Measurements from ENCODE around the gene PSG7. TPM values are rescaled to one million over a fixed set of nuclear protein-coding genes. Genes with fewer than 3 reads are reported as not detected.
"Not testable (repeated sequence)": the region's sequence is repeated elsewhere in the genome, so short reads cannot be mapped to it uniquely, and the experiment has no call there.

The PSG7 gene
- total and polyA plus RNA-seq, 2 of the 13 experiments (the other 11 are each of a cell fraction or from before 2014, with no cell fraction given): not detected

DNA sequence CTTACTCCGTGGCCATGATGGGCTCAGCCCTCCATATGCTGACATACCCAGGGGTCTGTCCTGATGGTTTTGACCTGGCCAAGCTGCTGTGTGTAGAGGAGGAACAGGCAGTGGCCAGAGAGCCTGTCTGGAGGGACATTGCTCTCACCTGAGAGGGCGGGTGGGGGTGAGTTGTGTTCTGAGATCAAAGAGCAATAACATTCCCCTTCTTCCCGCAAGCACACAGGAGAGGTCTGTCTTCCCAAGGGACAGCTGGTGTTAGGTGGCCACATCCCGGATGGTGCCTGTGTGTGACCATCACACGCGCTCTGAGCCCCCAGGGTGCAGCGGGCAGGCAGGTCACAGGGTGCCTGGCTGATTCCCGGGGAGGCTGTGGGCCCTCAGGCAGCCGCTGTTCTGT lies 56.4 kb downstream of the PSG7 start:
- H2AFZ ChIP-seq (ENCODE audit: low read length); H4K20me1 ChIP-seq (ENCODE audit: insufficient read depth, low read length); POLR2A ChIA-PET; CTCF ChIA-PET (ENCODE audit: low intra/inter-chr PET ratio, low total read pairs); DNase-seq (ENCODE audit: low spot score); ATAC-seq; in situ Hi-C loops (cut with HindIII; ENCODE audit: extremely low pct_ligation_motif_present, low pct_unique_long_range_greater_than_20kb); H3K4me2 ChIP-seq (ENCODE audit: low read depth, low read length); H3K27ac ChIP-seq (ENCODE audit: extremely low read length, insufficient read depth, low read length); H3K27me3 ChIP-seq (ENCODE audit: control insufficient read depth in 1 of 2, insufficient read depth in 2 of 2, low read length in 2 of 2); H3K4me1 ChIP-seq (ENCODE audit: insufficient read depth, low read length); H3K36me3 ChIP-seq (replicated peaks in 1 of 2; ENCODE audit: control insufficient read depth in 1 of 2, insufficient read depth in 2 of 2, low read length in 2 of 2); BruUV-seq (replicated peaks); H3K79me2 ChIP-seq (ENCODE audit: insufficient read depth, low read length); H3K4me3 ChIP-seq (replicated peaks in 1 of 3; ENCODE audit: insufficient read depth in 1 of 3, low read depth in 2 of 3, low read length in 3 of 3); H3K9ac ChIP-seq (ENCODE audit: insufficient read depth, low read depth, low read length); H3K9me3 ChIP-seq (ENCODE audit: low read length); FAIRE-seq: not testable (repeated sequence)
- WGBS (ENCODE audit: low lambda C conversion rate): 25% methylated on average over 4 of the region's 9 CpGs
- intact Hi-C loops (cut with micrococcal nuclease; ENCODE audit: unreplicated experiment): loop anchor here (10.0 kb wide), 1 partner anchor 86 kb away; no protein-coding TSS in a partner anchor

- Histone ChIP-seq H2AFZ (ENCODE audit: low read length) (no peak within 1 kb of the TSS), H3K27me3 (ENCODE audit: control insufficient read depth in 1 of 2, insufficient read depth in 2 of 2, low read length in 2 of 2) (no peaks in the 10 kb centered on the region), H4K20me1 (ENCODE audit: insufficient read depth, low read length) (no peaks in the 10 kb centered on the region), H3K4me3 (replicated peaks in 1 of 3; ENCODE audit: insufficient read depth in 1 of 3, low read depth in 2 of 3, low read length in 3 of 3) (no peak within 1 kb of the TSS), H3K4me1 (ENCODE audit: insufficient read depth, low read length) (no peaks in the 10 kb centered on the region), H3K27ac (ENCODE audit: extremely low read length, insufficient read depth, low read length) (no peak within 1 kb of the TSS), H3K36me3 (replicated peaks in 1 of 2; ENCODE audit: control insufficient read depth in 1 of 2, insufficient read depth in 2 of 2, low read length in 2 of 2) (no peaks in the 10 kb centered on the region), H3K4me2 (ENCODE audit: low read depth, low read length) (no peak within 1 kb of the TSS), H3K9ac (ENCODE audit: insufficient read depth, low read depth, low read length) (no peak within 1 kb of the TSS), H3K9me3 (ENCODE audit: low read length) (no peaks in the 10 kb centered on the region), H3K79me2 (ENCODE audit: insufficient read depth, low read length) (no peaks in the 10 kb centered on the region)
- no peak for FAIRE-seq
- POLR2A ChIA-PET: no interaction called here
- BruUV-seq (replicated peaks): no TSS peak
- 0% methylated on average over 2 of the region's 2 CpGs for WGBS (ENCODE audit: low lambda C conversion rate)
- ATAC-seq: no peak
- CTCF ChIA-PET (ENCODE audit: low intra/inter-chr PET ratio, low total read pairs): no interaction called here
- intact Hi-C loops (cut with micrococcal nuclease; ENCODE audit: unreplicated experiment) (loop anchor here (10.0 kb wide), 1 partner anchor 85 kb away; no protein-coding TSS in a partner anchor), in situ Hi-C loops (cut with HindIII; ENCODE audit: extremely low pct_ligation_motif_present, low pct_unique_long_range_greater_than_20kb) (no loop called here)
- no peak for TF ChIP-seq ZNF674 (CRISPR knock-in tag; IDR thresholded peaks at IDR 0.05; ENCODE audit: low read depth)
- TF ChIP-seq ZNF354B (CRISPR knock-in tag; IDR thresholded peaks at IDR 0.05): no peak
- TF ChIP-seq ZEB1 (IDR thresholded peaks at IDR 0.05; ENCODE audit: insufficient replicate concordance, low read depth): no peak
- TF ChIP-seq WIZ (CRISPR knock-in tag; IDR thresholded peaks at IDR 0.05): no peak
- TF ChIP-seq, protein P1, sequence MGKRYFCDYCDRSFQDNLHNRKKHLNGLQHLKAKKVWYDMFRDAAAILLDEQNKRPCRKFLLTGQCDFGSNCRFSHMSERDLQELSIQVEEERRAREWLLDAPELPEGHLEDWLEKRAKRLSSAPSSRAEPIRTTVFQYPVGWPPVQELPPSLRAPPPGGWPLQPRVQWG (CRISPR knock-in tag; IDR thresholded peaks at IDR 0.05; ENCODE audit: borderline replicate concordance, low read depth): no peak
- TF ChIP-seq PAF1 (CRISPR knock-in tag; IDR thresholded peaks at IDR 0.05): no peak
- TF ChIP-seq TOPORS (CRISPR knock-in tag; IDR thresholded peaks at IDR 0.05): no peak
- TF ChIP-seq NKX3-1 (CRISPR knock-in tag; IDR thresholded peaks at IDR 0.05): no peak
- no peak for TF ChIP-seq ELF3 (CRISPR knock-in tag; IDR thresholded peaks at IDR 0.05)
- no peak for TF ChIP-seq ZNF768 (CRISPR knock-in tag; IDR thresholded peaks at IDR 0.05)
- TF ChIP-seq ZNF18 (CRISPR knock-in tag; IDR thresholded peaks at IDR 0.05; ENCODE audit: insufficient replicate concordance): no peak
- DNase-seq (ENCODE audit: low spot score): no peak
Observed at GRCh38 chr19:42879613-42880012, 57.4 kb downstream of the PSG7 start, which contains the start of gene PSG1. Gene PSG1 (minus strand): TSS chr19:42879713. CDS start chr19:42879581, 132 bp downstream.

- ATAC-seq; DNase-seq (ENCODE audit: low spot score); H3K4me3 ChIP-seq (replicated peaks in 1 of 3; ENCODE audit: insufficient read depth in 1 of 3, low read depth in 2 of 3, low read length in 3 of 3); H3K36me3 ChIP-seq (replicated peaks in 1 of 2; ENCODE audit: control insufficient read depth in 1 of 2, insufficient read depth in 2 of 2, low read length in 2 of 2); H3K4me1 ChIP-seq (ENCODE audit: insufficient read depth, low read length); H3K27ac ChIP-seq (ENCODE audit: extremely low read length, insufficient read depth, low read length); intact Hi-C loops (cut with micrococcal nuclease; ENCODE audit: unreplicated experiment); FAIRE-seq; H3K9me3 ChIP-seq (ENCODE audit: low read length); BruUV-seq (replicated peaks); H4K20me1 ChIP-seq (ENCODE audit: insufficient read depth, low read length); H3K4me2 ChIP-seq (ENCODE audit: low read depth, low read length); H3K27me3 ChIP-seq (ENCODE audit: control insufficient read depth in 1 of 2, insufficient read depth in 2 of 2, low read length in 2 of 2); POLR2A ChIA-PET; H3K79me2 ChIP-seq (ENCODE audit: insufficient read depth, low read length); CTCF ChIA-PET (ENCODE audit: low intra/inter-chr PET ratio, low total read pairs); H2AFZ ChIP-seq (ENCODE audit: low read length); H3K9ac ChIP-seq (ENCODE audit: insufficient read depth, low read depth, low read length); in situ Hi-C loops (cut with HindIII; ENCODE audit: extremely low pct_ligation_motif_present, low pct_unique_long_range_greater_than_20kb): not testable (repeated sequence)
Observed at GRCh38 chr19:42876596-42876995, 60.4 kb downstream of the PSG7 start.

Data from HepG2 (cell line).